ENCODE measurements around the gene SLC17A9. TPM values are rescaled to one million over a fixed set of nuclear protein-coding genes. Genes with fewer than 3 reads are reported as not detected.

Gene SLC17A9
- total and polyA plus RNA-seq, 7 donors, result 0.32 to 1.0 (median 0.88) TPM

- peaks cover 10% of the 10 kb centered on the region for H3K4me1 ChIP-seq
- peaks cover 11 to 89% of the 10 kb centered on the region in 2 donors for H3K36me3 ChIP-seq (ENCODE audit: insufficient read depth in 1 of 2, low read depth in 1 of 2)
- intact Hi-C loops (cut with DNase I), result no loop called here
- no peak for TF ChIP-seq CTCF (IDR thresholded peaks at IDR 0.05)
- ATAC-seq, result no peak
- no peaks in the 10 kb centered on the region for H3K9me3 ChIP-seq
- 91 to 94% (median 93%) methylated on average over 10 of the region's 10 CpGs for WGBS, 3 donors
- H3K27ac ChIP-seq, result no peak overlapping the region
- H3K27me3 ChIP-seq (ENCODE audit: insufficient read depth in 3 of 3, low read length in 2 of 3), result no peaks in the 10 kb centered on the region
- DNase-seq, result no peak
- H3K4me3 ChIP-seq, result no peak overlapping the region
Observed at GRCh38 chr20:62944746-62945145, 7.8 kb upstream of the SLC17A9 start.

GRCh38 chr20:62945771-62946339 is 6.7 kb upstream of the SLC17A9 start:
- 88 to 91% (median 90%) methylated on average over 25 of the region's 25 CpGs for WGBS, 3 donors
- intact Hi-C loops (cut with DNase I), result no loop called here
- peaks cover 7% of the 10 kb centered on the region for H3K4me1 ChIP-seq
- no peak for TF ChIP-seq CTCF (IDR thresholded peaks at IDR 0.05)
- peaks cover 11 to 99% of the 10 kb centered on the region in 2 donors for H3K36me3 ChIP-seq (ENCODE audit: insufficient read depth in 1 of 2, low read depth in 1 of 2)
- no peak overlapping the region for H3K4me3 ChIP-seq
- ATAC-seq (no peak), DNase-seq (no peak)
- no peak overlapping the region for H3K27ac ChIP-seq
- no peaks in the 10 kb centered on the region for H3K27me3 ChIP-seq (ENCODE audit: insufficient read depth in 3 of 3, low read length in 2 of 3)
- no peaks in the 10 kb centered on the region for H3K9me3 ChIP-seq

- Histone ChIP-seq H3K9me3 (no peaks in the 10 kb centered on the region), H3K27ac (no peak overlapping the region), H3K4me1 (peaks cover 7% of the 10 kb centered on the region), H3K36me3 (ENCODE audit: insufficient read depth in 1 of 2, low read depth in 1 of 2) (peaks cover 11 to 90% of the 10 kb centered on the region in 2 donors), H3K4me3 (no peak overlapping the region), H3K27me3 (ENCODE audit: insufficient read depth in 3 of 3, low read length in 2 of 3) (no peaks in the 10 kb centered on the region)
- ATAC-seq (peak in 3 of 4 donors; percentile 29 to 74 (median 52)), DNase-seq (no peak)
- WGBS, 3 donors, result 50 to 69% (median 54%) methylated on average over 10 of the region's 10 CpGs
- no peak for TF ChIP-seq CTCF (IDR thresholded peaks at IDR 0.05)
- intact Hi-C loops (cut with DNase I), result no loop called here
Observed at GRCh38 chr20:62946918-62947317, 5.6 kb upstream of the SLC17A9 start.

- no peak for TF ChIP-seq CTCF (IDR thresholded peaks at IDR 0.05)
- H3K4me1 ChIP-seq, result peaks cover 7% of the 10 kb centered on the region
- no peak overlapping the region for H3K4me3 ChIP-seq
- WGBS, 3 donors, result 88 to 94% (median 92%) methylated on average over 17 of the region's 17 CpGs
- H3K36me3 ChIP-seq (ENCODE audit: insufficient read depth in 1 of 2, low read depth in 1 of 2), result peaks cover 11 to 82% of the 10 kb centered on the region in 2 donors
- no peaks in the 10 kb centered on the region for H3K27me3 ChIP-seq (ENCODE audit: insufficient read depth in 3 of 3, low read length in 2 of 3)
- DNase-seq (no peak), ATAC-seq (no peak)
- no peak overlapping the region for H3K27ac ChIP-seq
- no peaks in the 10 kb centered on the region for H3K9me3 ChIP-seq
- intact Hi-C loops (cut with DNase I), result no loop called here
Observed at GRCh38 chr20:62947532-62948300, 4.8 kb upstream of the SLC17A9 start.

Data from psoas muscle (tissue), 8 donors.